GM03348 (cell line): Measurements from ENCODE around the gene GLRA2.
A peak's percentile ranks its signal among the peaks of the same experiment; 100 is the strongest.

ENCODE experiments used
- DNase-seq: peaks from one replicate; pipeline ENCODE4 v3.0.0; 2012; ENCODE audit warnings: low spot score

The GLRA2 gene

DNA sequence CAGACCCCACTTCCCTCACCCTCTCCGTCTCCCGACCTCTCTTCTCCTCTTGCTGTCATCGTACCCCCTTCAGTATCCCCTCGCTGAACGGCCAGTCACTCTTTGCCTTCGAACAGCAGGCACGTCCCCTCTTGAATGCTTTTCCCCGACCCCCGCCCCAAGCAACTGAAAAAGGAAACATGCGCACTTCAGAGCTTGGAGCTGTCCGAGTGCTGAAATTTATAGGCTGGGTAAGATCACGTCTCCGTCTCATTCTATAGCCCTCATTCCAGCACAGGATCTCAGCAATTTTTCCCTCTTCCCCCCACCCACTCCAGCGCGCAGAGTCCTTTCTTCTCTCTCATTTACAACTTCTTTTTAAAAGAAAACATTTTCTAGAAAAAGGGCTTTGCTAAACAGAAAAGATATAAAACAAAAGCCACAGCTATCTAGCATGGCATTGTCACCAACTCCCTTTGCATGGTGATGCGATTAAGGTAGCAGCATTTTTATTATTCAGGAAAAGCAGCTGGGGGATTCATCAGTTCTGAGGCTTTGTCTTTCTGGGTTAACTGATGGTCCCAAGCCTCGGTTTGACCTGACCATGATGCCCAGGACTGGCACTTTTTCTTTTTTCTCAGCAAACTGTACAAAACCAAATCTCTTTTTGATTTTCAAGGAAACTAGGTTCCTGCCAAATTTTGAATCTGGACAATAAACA, at the start of gene GLRA2:
TSS of gene GLRA2 (plus strand) at position 247 of the 700 bp plus-strand sequence. CDS start 522 bp downstream, outside the sequence.
- peak; percentile 20 for DNase-seq

- DNase-seq: no peak
Measured at GRCh38 chrX:14489437-14489836, 39.9 kb upstream of the GLRA2 start.

GRCh38 chrX:14491689-14492088, 37.6 kb upstream of the GLRA2 start:
- no peak for DNase-seq

DNA sequence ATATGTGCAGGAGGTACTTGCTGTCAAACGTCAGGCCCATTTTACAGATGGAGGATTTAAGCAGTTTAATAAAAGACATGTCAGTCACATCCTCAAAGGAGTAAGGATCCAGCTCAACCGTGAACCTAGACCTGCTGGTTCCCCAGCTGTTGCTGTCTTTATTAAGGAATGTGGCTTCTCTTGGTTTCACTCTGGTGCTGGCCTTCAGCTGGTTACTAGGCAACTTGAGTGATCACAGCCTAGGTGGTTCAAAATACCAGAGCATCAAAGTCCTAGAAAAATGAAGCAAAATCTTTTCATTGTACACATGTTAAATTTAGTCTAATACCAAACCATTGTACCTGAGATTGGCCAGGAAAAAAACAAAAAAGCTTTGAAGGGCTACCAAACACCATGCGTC, 32.7 kb upstream of the GLRA2 start:
- DNase-seq: no peak

DNA sequence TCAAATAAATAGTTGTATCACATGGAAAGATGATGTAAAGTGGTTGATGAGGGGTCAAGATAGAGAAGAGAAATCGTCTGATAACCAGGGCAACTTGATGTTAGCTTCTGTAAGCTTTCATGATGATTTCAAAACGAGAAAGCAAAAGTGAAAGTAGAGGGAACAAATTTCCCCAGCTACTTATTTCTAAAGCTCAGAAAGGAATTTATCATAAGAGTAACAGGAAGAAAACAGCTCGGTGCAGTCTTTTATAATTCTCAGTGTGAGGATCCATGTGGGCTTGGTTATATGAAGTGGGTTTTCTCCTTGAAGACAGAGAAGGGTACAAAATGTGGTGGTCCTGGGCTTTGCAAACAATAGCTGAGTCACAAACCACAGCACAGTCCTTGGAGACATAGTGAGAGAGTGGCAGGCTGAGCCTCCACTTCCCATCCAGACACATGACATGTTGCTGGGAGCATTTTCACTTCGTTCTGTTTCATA, 32.1 kb upstream of the GLRA2 start:
- no peak for DNase-seq

DNA sequence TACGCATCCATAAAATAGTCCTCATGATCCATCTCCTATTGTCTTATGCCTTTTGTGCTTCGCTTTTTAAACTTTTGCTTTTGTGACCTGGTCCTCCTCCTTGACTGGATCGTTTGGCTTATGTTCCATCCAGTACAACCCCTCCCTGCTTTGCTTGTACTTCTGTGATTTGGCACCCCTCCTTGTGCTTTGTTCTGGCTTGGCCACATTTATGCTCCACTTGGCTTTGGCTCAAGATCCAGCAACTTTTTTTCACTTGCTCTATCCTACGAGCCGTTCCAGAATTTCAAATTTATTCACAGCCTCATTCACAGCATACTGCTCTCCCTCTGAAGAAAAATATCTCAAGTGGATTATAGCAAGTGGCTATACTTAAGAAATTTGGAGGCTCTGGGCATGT, 28.0 kb upstream of the GLRA2 start:
- no peak for DNase-seq

DNA sequence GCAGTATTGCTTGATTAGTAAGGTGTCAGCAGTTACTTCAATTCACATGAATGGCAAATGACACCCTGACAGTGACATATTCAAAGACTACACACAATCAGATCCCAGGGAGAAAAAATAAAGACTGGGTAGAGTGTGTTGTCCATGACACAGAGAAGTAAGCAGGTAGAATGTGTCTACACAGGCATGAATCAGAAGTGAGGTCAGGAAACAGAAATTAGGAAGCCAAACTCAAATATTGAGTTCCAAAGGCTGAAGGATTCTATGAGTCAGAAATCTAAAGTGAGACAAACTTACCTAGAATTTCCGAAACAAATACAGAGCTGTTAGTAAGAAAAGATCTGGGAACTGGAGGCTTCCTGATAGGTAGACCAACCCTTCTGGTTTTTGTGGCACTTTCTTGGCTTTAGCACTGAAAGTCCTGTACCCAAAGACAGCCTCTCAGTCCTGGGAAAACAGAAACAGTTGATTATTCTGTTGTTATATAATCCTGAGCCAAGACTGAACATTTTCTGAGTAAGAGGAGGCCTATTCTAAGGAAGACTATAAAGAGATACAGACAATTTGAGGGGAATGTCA, 24.3 kb upstream of the GLRA2 start:
- no peak for DNase-seq

DNA sequence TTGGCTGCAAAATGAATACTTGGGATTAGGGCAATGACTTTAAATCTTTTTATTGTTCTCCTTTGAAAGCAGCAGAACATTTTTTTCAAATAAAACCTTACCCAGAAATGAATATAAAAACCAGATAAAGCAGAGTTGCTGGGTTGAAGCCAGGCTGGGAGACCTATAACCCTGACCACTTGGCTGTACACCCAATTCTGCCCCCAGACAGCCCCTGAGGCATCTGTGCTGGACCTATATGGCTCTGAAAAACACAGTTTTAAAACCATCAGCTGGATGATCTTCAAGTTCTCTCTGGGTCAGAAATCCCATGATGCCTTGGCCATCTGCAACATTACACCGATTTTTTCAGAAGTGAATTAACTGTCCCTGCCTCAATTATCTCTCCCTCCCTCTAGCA, 23.7 kb upstream of the GLRA2 start:
- no peak for DNase-seq

- DNase-seq: no peak
Measured at GRCh38 chrX:14506866-14507265, 22.5 kb upstream of the GLRA2 start.

DNA sequence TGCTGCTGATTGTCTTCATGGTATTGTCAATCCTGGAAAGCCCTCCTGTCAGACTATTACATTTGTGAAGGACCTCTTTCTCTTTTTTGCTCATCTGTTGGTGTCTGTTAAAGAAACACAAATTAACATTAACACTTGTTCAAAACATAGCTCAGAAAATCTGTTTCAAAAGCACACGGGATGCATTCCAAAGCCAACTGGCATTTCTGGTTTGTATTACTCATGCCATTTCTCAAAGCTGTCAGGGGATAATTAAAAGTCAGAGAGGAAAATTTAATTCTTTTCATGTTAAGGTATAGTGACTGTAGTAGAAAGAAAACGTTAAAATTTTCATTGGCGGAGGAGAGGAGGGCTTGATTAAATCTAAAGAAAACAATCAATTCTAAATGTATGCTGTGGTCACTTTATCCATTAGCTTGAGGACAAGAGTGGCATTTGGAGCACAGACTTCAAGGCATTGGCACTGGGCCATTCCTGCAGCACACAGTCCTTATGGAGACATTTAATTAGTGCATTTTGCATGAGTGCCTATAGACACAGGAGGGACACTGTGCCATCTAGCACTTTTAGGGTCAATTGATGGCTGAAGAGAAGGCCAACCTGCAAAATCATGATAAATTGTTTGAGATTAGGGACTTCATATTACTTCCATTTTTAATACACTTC, 21.2 kb upstream of the GLRA2 start:
- no peak for DNase-seq

DNA sequence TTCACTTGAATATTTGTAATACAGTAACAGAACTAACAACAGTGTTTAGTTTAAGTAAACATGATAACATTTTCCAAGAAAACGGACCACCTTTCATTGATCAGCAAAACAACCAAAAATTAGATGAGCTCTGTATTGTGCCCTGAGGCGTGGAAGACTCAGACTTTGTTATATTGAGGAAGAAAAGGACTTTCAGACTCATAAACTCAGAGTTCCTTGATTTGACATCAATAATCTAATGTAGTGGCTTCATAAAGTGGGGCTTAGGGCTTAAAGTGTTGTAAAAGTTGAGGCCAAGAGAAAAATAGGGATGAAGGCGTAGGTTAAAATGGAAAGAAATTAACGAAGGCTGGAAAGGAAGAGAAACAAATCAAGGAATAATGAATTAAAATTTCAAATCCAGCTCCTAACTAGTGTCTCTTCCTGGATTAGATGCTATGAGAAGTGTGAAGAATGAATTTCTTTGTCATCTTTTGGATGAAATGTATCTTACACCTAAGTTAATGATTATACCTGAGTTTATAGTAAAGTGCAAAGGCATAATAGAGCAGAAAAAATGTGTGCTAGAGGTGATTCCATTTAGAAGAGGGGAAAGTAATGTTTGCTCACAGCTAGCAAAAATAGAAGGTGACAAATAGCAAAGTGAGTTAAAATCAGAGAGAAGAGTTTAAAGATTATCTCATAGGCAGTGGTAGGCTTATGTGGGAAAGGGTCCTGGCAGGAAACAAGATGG, 19.8 kb upstream of the GLRA2 start:
- no peak for DNase-seq

DNA sequence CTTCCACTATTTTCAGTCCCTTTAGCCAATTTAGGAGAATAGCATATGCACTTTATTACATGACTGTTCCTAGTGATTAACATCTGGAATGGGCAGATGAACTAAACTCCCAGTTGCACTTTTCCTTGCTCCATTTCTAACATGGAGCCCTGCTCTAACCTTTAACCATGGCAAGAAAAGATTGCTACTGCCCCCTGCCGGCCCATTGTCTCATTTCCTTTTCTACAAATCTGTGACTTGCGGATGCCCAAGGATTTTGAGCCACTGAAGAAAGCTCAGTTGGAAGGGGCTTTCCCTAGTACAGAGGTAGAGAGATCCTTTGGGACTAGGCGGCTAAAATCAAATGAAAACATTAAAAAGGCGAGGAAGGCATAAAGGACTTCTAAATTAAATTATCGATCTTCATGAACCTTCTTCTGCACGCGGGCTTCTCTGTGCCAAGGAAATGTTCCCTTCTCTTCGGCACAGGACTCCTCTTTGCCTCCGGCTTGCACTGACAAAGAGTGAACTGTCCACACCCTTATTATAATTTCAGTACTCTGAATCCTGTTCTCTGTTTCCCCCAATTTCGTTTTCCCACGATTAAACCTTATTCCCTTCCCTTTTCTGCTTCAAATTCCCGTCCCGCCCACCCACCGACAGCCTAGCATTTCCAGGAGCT, 577 bp upstream of the GLRA2 start:
- DNase-seq: peak; percentile 46

GRCh38 chrX:14533867-14534266, 4.5 kb downstream of the GLRA2 start:
- no peak for DNase-seq

- no peak for DNase-seq
Measured at GRCh38 chrX:14546190-14546589, 16.9 kb downstream of the GLRA2 start.

DNA sequence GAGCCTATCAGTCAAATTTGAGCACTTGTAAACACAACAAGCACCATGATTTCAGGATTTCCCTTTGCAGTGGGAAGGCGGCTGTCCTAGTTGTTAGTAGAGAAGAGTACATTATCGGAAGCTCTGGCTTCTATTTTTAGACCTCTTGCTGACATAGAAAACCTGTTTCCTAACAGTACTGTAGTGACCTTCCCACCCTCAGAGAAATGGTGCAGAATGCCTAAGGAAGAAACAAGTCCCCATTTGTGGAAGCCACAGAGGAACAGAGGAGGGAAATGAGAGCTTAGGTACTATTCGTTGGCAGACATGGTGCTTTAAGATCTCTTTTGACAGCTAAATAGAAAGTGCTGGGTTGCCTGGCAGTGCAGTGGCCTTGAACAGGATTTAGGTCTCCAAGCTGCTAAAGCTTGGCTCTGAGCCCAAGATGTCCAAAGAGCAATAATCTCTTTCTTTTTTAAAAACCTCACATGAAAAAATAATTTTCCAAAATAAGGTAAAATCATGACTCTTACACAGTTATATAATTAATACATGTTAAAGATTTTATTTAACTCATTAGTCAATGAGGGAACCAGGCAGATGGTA, 24.9 kb downstream of the GLRA2 start:
- DNase-seq: no peak

GRCh38 chrX:14564058-14564457, 34.7 kb downstream of the GLRA2 start:
- DNase-seq: no peak

DNA sequence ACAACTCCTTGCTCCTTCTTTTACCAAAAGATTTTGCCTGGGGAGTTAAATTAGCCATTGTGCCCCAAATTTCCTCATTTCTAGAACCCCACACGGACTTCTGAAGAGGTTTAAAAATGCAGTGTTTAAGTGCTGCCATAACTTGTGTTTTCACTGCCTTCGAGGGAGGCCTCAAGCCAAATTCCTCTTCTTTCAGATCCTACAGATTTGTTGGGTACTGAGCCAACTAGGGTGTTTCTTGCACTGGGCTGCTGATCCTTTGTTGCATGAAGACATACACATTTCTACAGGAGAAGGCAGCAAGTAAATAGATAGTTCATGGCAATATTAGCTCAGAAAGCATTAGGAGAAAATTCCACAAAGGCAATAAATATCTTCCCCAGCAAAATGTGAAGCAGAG, 43.8 kb downstream of the GLRA2 start:
- DNase-seq: no peak

- DNase-seq: no peak
Measured at GRCh38 chrX:14581081-14581480, 51.7 kb downstream of the GLRA2 start.

DNA sequence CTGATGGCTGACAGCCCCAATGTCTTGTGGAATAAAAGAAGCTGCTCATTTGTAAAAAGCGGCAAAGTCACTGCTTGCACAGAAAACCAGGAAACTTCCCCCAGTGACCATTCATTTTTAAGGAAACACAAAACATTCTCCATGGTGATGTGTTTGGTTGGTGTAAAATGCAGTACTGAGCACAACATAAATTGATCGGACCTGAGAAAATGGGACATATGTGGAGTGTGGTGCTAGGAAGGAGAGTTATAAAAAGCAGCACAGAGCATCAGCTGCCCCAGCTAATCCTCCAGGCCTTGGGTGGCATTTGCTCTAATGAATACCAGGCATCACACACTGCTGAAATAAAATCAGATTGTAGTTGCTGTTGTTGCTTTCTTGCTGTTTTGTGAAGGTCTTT, 55.2 kb downstream of the GLRA2 start:
- DNase-seq: no peak

- DNase-seq: no peak
Measured at GRCh38 chrX:14590216-14590615, 60.9 kb downstream of the GLRA2 start.

- no peak for DNase-seq
Measured at GRCh38 chrX:14590693-14591424, 61.5 kb downstream of the GLRA2 start.
